PC-9 (cell line): ENCODE results near the gene CA7. TPM values are rescaled to one million over a fixed set of nuclear protein-coding genes. Genes with fewer than 3 reads are reported as not detected.
A peak's percentile ranks its signal among the peaks of the same experiment; 100 is the strongest.
"Not testable (repeated sequence)": the region's sequence is repeated elsewhere in the genome, so short reads cannot be mapped to it uniquely, and the experiment has no call there.

Source experiments
- BruUV-seq: library from RNA; stranded (reverse); fragments of 400-500 nt; replicated peaks from 2 replicates; lab custom pipeline; 2021; lab: Mats Ljungman, UMichigan
- CTCF ChIA-PET: fragments of 300-600 bp; sonication (Branson Sonifier 250); formaldehyde crosslinking; loops from one replicate; lab custom pipeline; 2022; ENCODE audit warnings: antibody characterized with exemption; lab: Charles Lee
- POLR2A ChIA-PET: fragments of 300-600 bp; sonication (Branson Sonifier 250); formaldehyde crosslinking; loops from one replicate; lab custom pipeline; 2022; ENCODE audit warnings: antibody characterized with exemption; ENCODE audit not compliant: unreplicated experiment; lab: Charles Lee
- DNase-seq, 2 experiments: peaks; one replicate each; pipeline versions ENCODE4 v3.0.0 to v3.0.0-alpha.2; 2015 to 2022; ENCODE audit warnings: mixed read lengths in 1 of 2
- H2AFZ ChIP-seq: fragments of 200-600 bp; sonication (generic); 2 replicates; pipeline ENCODE4 v1.8.1; 2017; ENCODE audit warnings: antibody characterized with exemption
- H3F3A ChIP-seq: fragments of 200-600 bp; sonication (generic); 2 replicates; pipeline ENCODE4 v1.8.1; 2017; ENCODE audit warnings: antibody characterized with exemption, mild to moderate bottlenecking, low read depth; ENCODE audit not compliant: insufficient read depth
- H3K27ac ChIP-seq: fragments of 200-600 bp; sonication (generic); 2 replicates; pipeline ENCODE4 v1.6.1; 2016; ENCODE audit warnings: mixed run types
- H3K27me3 ChIP-seq: fragments of 200-600 bp; sonication (generic); 2 replicates; pipeline ENCODE4 v1.6.1; 2016; ENCODE audit warnings: low read depth, mixed run types; ENCODE audit not compliant: insufficient read depth
- H3K36me3 ChIP-seq: fragments of 200-600 bp; sonication (generic); 2 replicates; pipeline ENCODE4 v1.6.1; 2016; ENCODE audit warnings: low read depth, mixed run types
- H3K4me1 ChIP-seq: fragments of 200-600 bp; sonication (generic); replicated peaks from 2 replicates; pipeline ENCODE4 v1.6.1; 2016; ENCODE audit warnings: mixed run types; ENCODE audit not compliant: insufficient read depth
- H3K4me2 ChIP-seq: fragments of 200-600 bp; sonication (generic); 2 replicates; pipeline ENCODE4 v1.6.1; 2017; ENCODE audit warnings: mixed run types
- H3K4me3 ChIP-seq: fragments of 200-600 bp; sonication (generic); 2 replicates; pipeline ENCODE4 v1.6.1; 2016; ENCODE audit warnings: mixed run types
- H3K79me2 ChIP-seq: fragments of 200-600 bp; sonication (generic); 2 replicates; pipeline ENCODE4 v1.6.1; 2017; ENCODE audit warnings: low read depth, mixed run types
- H3K9me2 ChIP-seq: fragments of 200-600 bp; sonication (generic); 2 replicates; pipeline ENCODE4 v1.8.1; 2017; ENCODE audit warnings: mild to moderate bottlenecking; ENCODE audit not compliant: insufficient read depth
- H3K9me3 ChIP-seq: fragments of 200-600 bp; sonication (generic); 2 replicates; pipeline ENCODE4 v1.8.1; 2016; ENCODE audit warnings: low read depth; ENCODE audit not compliant: insufficient read depth
- H4K20me1 ChIP-seq: fragments of 200-600 bp; sonication (generic); 2 replicates; pipeline ENCODE4 v1.8.1; 2017; ENCODE audit not compliant: insufficient read depth
- CTCF ChIP-seq: fragments of 200-600 bp; sonication (generic); conservative IDR thresholded peaks from 2 replicates; pipeline ENCODE4 v1.6.1; 2017; ENCODE audit warnings: mixed run types, antibody characterized with exemption, mild to moderate bottlenecking, moderate library complexity
- EZH2 ChIP-seq: fragments of 200-600 bp; sonication (generic); IDR thresholded peaks from 2 replicates; pipeline ENCODE4 v1.8.0; 2017; ENCODE audit warnings: antibody characterized with exemption, low read depth
- intact Hi-C: fragments of 100-400 bp; cut with micrococcal nuclease; formaldehyde crosslinking; loops from one replicate; pipeline ENCODE4 v1.10.0; 2022; ENCODE audit not compliant: unreplicated experiment
- total RNA-seq: library from RNA; stranded (reverse); gene quantifications from 2 replicates; pipeline ENCODE4 v1.2.3, GENCODE V29; 2021

Gene CA7
- total RNA-seq, 1 experiment from 2014 or later, result not detected

- BruUV-seq, result no TSS peak
- DNase-seq, result no peak
- Histone ChIP-seq H3K27me3 (no peaks in the 10 kb centered on the region), H2AFZ (no peak overlapping the region), H3K4me2 (no peak overlapping the region), H4K20me1 (no peaks in the 10 kb centered on the region), H3K9me3 (no peaks in the 10 kb centered on the region), H3K79me2 (no peaks in the 10 kb centered on the region), H3K4me1 (peaks cover 33% of the 10 kb centered on the region), H3K36me3 (no peaks in the 10 kb centered on the region), H3F3A (peaks cover 24% of the 10 kb centered on the region; the same call in 1 of the 2 replicates), H3K9me2 (no peaks in the 10 kb centered on the region), H3K27ac (no peak overlapping the region), H3K4me3 (no peak overlapping the region)
- intact Hi-C loops, result loop anchor here (1.0 to 10.0 kb wide), 5 partner anchors 51 to 569 kb away; no protein-coding TSS in a partner anchor
- ChIA-PET CTCF (interaction anchor here (0.6 to 1.7 kb wide), 3 partner anchors 14 to 32 kb away, joined by 3 to 9 read pairs (median 3); no protein-coding TSS in a partner anchor), POLR2A (no interaction called here)
- TF ChIP-seq EZH2 (no peak), CTCF (no peak)
These were observed 51.8 kb downstream of the CA7 start for GRCh38 chr16:66895999-66896398.

- BruUV-seq, H2AFZ ChIP-seq, H3K27ac ChIP-seq, H3K4me3 ChIP-seq, POLR2A ChIA-PET, H3K9me2 ChIP-seq, DNase-seq, H4K20me1 ChIP-seq, H3K79me2 ChIP-seq, H3K4me2 ChIP-seq, H3K9me3 ChIP-seq, H3K27me3 ChIP-seq, H3K36me3 ChIP-seq: not testable (repeated sequence)
- CTCF ChIA-PET, result interaction anchor here (1.1 to 1.7 kb wide), 2 partner anchors 30 to 32 kb away, joined by 3 to 9 read pairs; no protein-coding TSS in a partner anchor
- intact Hi-C loops, result loop anchor here (10.0 kb wide), 1 partner anchor 568 kb away; no protein-coding TSS in a partner anchor
- peaks cover 21% of the 10 kb centered on the region; the same call in 1 of the 2 replicates for H3F3A ChIP-seq
- peaks cover 35% of the 10 kb centered on the region for H3K4me1 ChIP-seq
These were observed 52.5 kb downstream of the CA7 start for GRCh38 chr16:66896682-66897081.

GRCh38 chr16:66898207-66898606 is 54.0 kb downstream of the CA7 start:
- Histone ChIP-seq H3K36me3 (no peaks in the 10 kb centered on the region), H3K9me2 (no peaks in the 10 kb centered on the region), H3K9me3 (no peaks in the 10 kb centered on the region), H3K27ac (no peak overlapping the region), H3K79me2 (no peaks in the 10 kb centered on the region), H3K27me3 (no peaks in the 10 kb centered on the region), H3K4me1 (peaks cover 35% of the 10 kb centered on the region), H4K20me1 (no peaks in the 10 kb centered on the region), H3K4me3 (no peak overlapping the region), H3K4me2 (no peak overlapping the region), H2AFZ (no peak overlapping the region), H3F3A (peaks cover 21% of the 10 kb centered on the region; the same call in 1 of the 2 replicates)
- TF ChIP-seq CTCF (no peak), EZH2 (no peak)
- ChIA-PET CTCF (interaction anchor here (0.7 to 0.8 kb wide), 2 partner anchors 13 to 46 kb away, joined by 3 to 7 read pairs; no protein-coding TSS in a partner anchor), POLR2A (no interaction called here)
- intact Hi-C loops, result loop anchor here (10.0 kb wide), 1 partner anchor 567 kb away; no protein-coding TSS in a partner anchor
- no TSS peak for BruUV-seq
- DNase-seq, result peak; percentile 41 to 50
